Measurements from ENCODE around the gene PPP6R3. TPM values are rescaled to one million over a fixed set of nuclear protein-coding genes. Genes with fewer than 3 reads are reported as not detected.

The PPP6R3 gene
- total RNA-seq, 4 donors from 2014 or later: 104 to 169 (median 118) TPM

GRCh38 chr11:68436985-68437926, 23.3 kb upstream of the PPP6R3 start:
- no peak for TF ChIP-seq CTCF (IDR thresholded peaks at IDR 0.05; ENCODE audit: low read depth)

- TF ChIP-seq CTCF (IDR thresholded peaks at IDR 0.05; ENCODE audit: low read depth): no peak
These were observed 22.5 kb upstream of the PPP6R3 start for GRCh38 chr11:68437927-68438657.

DNA sequence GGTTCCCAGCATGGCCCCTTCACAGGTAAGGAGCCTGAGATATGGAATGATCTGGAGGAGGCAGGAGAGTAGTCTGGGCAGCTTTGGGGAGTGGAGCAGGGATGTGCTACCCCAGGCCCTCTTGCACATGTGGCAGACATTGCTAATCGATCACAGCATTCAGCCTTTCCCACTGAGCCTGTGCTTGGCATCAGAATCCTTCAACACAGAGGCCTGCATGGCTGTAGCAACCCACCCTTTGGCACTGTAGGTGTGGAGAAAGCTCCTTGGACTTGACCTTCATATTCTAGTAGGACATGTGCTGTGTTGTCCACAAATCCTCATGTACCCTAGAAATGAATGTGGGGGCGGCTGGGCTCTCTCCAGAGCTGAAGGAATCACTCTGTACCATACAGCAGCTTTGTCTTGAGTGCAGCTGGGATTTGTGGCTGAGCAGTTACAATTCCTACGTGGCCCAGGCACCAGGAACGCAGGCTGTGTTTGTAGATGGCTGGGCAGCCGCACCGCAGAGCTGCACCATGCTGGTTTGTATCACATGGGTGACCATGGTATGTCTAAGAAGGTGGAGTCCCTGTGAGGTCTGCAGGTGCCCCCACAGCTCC, 21.8 kb upstream of the PPP6R3 start:
- no peak for TF ChIP-seq CTCF (IDR thresholded peaks at IDR 0.05; ENCODE audit: low read depth)

DNA sequence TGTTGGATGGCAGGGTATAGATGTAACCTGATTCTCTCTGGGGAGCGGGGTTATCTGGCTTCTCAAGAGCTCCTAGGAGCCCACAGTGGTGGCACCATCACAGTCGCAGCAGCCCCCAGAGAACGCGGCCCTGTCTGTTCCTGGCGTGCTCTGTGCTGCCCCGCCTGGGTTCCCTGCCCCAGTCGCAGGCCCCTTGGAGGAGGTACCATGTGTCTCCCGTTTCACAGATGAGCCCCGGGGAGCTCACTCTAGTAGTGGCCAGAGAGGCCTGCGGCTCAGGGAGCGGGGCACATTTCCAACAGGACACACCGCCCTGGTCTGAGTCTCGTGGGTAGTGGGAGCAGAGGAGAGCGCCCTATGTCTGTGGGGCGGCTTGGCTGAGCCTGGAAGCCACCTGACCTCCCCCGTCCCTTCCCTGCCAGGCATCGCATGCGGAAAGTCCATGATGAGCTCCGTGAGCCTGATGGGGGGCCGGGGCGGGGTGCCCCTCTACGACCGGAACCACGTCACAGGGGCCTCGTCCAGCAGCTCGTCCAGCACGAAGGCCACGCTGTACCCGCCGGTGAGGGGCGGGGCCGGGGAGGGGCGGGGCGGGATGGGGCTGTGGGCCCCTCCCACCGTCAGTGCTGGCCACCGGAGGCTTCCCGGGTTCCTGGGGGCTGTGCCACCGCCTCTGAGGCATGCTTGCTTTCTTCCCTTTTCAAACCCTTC, 21.0 kb upstream of the PPP6R3 start:
- TF ChIP-seq CTCF (IDR thresholded peaks at IDR 0.05; ENCODE audit: low read depth): no peak

DNA sequence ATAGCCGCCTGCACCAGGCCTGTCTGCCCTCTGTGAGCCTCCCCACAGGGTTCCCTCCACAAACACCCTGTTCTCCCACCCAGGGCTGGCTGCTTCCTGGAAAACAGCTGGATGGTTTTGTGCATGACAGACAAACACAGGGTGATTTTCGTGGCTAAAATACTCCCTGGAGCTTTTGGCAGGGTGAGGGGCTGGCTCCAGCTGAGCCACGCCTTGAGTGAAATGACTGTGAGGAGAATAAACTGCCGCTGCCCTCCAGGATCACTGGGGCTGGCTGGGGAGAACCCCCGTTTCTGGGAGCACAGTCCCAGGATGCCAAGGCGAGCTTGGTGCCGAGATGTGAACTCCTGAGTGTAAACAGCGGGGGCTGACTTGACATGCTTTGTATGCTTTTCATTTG, 20.3 kb upstream of the PPP6R3 start:
- TF ChIP-seq CTCF (IDR thresholded peaks at IDR 0.05; ENCODE audit: low read depth): no peak

DNA sequence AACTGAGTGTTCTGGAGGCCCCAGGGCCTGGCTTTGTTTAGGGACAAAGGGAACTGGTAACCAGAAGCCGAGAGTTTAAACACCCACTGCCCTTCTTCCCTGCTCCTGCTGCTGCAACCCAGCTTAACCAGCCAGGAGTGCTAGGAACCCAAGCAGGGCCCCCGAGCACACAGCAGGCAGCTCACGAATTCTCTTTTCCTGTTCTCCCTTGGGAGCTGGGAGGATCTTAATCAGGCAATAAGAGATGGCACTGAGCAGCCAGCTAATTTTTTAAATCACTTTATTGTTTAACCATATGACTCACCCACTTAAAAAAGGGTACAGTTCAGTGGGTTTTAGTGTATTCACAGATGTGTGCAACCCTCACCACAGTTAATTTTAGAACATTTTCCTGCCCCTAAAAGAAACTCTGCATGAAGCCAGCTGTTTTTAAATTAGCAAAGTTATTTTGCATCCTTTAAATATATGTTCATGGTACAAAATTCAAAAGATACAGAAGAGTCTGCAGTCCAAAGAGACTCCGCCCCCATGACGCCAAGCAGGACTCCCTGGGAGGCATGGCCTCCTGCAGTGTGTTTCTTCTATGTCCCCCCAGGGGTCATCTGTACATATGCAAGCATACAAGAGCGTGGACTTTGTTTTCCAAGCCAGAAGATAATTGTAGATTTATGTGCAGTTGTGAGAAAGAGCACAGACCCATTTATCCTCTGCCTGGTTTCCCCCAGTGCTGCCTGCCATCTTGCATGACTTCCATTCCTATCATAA, 18.9 kb upstream of the PPP6R3 start:
- no peak for TF ChIP-seq CTCF (IDR thresholded peaks at IDR 0.05; ENCODE audit: low read depth)
